GM18861 (cell line): ENCODE results near the gene BTBD8.
"Not testable (repeated sequence)": the region's sequence is repeated elsewhere in the genome, so short reads cannot be mapped to it uniquely, and the experiment has no call there.

Experiments used
- ATAC-seq: cut with Tn5 transposase; IDR thresholded peaks from one replicate; pipeline ENCODE4 v1.9.1; 2021; ENCODE audit not compliant: unreplicated experiment

Gene BTBD8

DNA sequence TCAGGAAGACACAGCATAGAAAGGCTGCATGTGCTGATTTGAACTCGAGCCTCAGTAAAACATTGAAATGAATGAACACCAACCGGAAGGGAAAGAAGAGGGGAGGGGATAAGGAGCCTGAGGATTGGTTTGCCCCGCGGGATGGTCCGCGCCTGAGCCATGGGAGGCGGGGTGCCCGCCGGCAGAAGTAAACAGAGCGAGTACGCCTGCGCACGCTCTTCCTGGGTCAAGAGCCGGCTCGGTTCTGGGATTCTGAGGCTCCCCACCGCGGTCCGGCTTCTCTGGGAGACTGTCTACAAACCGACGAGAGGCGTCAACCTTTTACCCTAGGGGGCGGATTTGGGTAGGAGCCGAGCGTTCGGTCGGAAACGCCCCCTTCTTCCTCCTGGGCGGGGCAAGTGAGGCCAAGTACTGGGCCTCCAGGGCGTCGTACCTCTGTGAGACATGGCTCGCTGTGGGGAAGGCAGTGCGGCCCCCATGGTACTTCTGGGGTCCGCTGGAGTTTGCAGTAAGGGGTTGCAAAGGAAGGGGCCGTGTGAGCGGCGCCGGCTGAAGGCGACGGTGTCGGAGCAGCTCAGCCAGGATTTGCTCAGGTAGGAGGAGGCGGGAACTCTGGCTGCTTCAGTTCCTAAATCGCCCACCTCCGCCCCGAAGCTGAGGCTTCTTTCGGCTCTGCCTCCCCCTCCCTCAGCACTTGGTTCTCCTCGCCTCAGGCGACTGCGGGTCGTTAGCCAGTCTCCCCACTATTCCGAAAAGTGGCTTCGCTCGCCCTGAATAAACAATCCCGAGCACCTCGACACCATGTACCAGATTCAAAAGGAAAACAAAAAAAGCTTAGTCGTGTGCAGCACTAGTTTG, at the start of gene BTBD8:
Gene BTBD8 (plus strand): TSS at position 218 of the 858 bp plus-strand sequence. CDS start 227 bp downstream, at position 445.
- ATAC-seq: peak; percentile 88

DNA sequence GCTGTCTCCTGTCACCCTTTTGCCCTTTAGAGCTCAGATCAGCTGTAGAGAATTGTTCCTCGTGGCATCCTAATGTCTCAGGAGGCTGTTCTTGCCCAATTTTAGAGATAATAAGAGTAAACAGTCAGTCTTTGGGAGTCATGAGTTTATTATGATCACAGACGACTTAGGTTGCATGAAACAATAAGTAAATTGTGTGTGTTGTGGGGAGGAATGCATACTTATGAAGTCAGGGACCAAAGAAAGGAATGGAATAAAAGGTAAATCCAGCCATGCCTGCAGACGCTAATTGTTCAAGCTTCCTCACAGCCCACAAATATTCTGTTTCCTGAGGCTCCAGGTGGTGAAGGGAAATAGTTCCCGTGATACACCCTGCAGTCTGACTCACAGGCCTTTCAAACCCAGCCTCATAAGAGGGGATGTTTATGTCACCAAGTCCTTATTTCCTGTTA, 49.5 kb upstream of the BTBD8 start:
- no peak for ATAC-seq

DNA sequence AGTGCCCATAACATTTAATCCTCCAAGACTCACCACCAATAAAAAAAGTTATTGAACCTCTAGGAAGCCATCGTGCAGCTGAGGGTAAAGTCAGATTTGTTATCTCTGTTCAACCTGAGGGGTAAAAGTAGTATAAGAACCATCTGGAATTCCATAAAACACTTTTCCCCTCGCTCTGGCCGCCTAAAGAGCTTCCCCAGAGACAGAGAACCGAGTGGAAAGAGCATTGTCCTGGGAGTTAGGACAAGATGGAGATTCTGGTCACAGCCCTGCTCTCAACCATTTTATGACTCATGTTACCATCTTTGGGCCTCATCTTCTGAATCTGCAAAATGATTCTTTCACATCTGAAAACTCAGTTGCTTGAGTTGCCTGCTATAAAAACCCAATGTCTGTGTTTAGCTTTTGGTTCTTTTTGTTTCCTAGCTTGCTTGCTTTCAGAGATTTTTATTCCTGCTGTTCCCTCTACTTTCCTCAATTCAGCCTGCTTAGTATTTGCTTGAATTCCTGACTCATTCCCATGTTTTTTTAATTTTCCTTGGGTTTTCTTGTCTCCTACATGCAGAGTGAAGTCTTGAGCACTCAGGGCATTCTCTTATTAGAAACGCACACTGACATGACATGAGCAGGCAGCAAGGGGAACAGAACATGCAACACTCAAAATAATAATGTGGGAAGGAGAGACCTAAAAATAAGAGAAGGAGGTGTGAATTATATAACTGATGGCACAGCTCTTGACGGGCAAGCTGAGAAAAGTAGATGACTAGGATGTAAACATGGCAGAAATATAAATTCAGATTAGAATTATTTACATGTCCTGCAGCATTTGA, 48.6 kb upstream of the BTBD8 start:
- no peak for ATAC-seq

DNA sequence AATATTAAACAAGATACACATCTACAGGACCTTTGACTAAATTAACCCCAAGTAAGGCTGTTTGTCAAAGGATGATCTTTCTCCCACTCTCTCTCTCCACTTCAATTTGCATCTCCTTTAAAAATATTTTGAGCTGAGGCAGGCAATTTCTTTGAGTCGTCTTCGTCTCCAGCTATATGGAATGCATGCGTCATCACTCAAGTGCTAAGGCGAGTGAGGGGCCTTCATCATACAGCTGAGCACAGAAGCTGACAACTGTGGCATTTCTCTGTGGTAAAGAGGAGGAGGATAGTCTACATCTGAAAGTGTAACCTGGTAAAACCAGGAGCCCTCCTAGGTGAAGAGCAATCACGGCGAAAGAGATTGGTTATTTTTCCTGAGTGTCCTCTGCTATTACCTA, 42.7 kb upstream of the BTBD8 start:
- ATAC-seq: no peak

DNA sequence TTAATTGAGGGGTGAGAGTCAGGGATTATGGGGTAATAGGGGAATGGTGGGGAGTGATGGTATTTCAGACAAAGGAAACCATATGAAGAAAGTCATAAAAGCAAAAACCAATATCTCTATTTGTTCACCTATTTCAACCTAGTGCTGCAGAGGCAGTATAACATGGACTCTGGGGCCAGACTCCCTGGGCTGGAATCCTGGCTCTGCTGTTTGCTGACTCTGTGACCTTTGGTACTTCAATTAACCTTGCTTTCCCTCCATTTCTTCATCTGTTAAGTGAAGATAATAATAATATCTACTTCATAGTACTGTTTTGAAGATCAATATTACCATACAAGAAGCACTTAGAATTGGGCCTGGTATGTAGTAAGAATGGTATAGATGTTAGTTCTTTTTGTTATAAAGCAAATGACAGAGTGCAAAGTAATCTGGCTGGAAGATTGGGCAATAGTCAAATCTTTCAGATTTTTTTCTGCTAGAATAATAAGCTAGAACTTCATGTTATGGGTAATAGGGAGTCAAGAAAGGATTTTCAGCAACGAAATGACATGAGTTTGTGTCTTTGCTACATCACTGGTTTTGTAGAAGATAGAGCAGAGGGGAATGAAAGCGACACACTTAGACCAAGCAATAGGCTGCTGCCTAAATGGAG, 41.3 kb upstream of the BTBD8 start:
- ATAC-seq: no peak

DNA sequence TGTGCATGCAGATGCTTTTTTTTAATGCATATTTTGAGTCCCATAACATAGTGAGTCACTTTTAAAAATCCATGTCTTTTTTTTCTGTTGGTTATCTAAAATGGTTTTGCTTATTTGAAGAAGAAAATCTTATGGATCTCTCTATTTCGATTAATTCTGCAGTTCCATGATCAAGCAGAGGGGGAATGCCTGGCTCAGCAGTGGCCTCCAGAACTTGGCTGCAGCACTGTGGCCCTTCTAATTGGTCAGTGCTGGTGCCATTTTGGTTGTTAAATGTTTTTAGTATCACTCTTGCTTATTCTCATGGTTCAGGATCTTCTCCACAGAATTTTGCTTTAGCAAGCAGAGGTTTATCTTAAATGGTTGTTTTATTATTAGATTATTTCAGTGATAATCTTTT, 39.2 kb upstream of the BTBD8 start:
- no peak for ATAC-seq

DNA sequence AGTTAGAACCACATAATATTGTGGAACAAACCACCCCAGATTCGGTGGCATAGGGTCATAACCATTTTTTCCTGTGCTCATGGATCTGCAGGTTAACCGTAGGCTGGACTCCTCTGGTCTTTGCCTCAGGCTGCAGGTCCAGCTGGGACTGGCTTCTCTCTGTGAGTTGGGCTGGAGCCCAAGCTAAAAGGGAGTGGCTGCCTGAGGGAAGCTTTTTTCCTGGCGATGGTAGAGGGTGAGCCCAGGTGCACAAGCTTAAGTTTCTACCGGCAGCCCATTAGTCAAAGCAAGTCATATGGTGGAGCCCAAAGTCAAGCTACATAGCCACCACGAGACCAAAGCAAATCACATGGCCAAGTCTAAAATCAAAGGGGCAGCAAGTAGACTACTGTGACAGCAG, 36.5 kb upstream of the BTBD8 start:
- no peak for ATAC-seq

DNA sequence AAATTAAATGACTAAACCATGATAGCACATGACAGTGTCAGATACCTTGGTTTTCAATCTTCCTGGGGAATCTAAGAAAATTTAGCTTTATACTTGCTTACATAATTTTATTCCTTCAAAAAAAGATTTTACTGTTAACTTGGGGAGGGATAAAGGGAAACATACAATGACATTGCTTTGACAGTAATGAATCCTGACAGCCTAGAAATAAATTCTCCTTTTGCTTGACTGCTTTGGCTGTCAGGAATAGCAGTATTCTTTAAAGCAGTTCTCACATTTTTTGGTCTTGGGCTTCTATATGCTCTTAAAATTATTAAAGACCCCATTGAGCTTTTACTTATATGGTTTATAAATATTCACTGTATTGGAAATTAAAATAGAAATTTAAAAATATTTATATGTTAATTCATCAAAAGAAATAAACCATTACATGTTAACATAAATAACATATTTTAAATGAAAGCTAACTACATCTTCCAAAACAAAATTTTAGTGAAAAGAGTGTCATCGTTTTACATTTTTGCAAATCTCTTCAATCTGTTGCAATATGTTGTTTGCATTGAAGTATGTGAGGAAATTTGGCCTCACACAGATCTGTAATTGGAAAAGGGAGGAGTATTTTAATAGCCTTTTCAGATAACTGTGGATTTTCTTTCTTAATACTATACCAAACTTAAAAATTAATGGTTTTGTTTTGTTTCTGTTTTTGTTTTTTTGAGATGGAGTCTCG, 34.2 kb upstream of the BTBD8 start:
- no peak for ATAC-seq

DNA sequence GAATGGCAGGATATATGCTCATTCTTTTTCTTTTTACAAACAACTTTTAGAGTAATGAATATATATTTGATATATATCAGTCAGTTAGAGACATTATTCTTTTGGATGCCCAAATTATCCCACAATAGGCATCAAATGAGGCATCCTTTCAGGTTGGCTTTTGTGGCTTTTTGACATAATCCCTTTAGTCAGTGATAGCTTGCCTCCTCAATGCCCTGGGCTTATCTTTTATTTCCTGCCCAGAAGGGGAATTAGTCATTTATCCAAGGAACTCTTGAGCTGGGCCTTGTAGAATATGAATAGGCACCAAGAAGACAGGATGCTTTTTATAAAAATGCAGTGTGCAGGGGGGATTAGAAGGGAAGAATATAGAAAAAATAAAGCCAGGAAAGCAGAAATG, 28.2 kb upstream of the BTBD8 start:
- ATAC-seq: no peak

DNA sequence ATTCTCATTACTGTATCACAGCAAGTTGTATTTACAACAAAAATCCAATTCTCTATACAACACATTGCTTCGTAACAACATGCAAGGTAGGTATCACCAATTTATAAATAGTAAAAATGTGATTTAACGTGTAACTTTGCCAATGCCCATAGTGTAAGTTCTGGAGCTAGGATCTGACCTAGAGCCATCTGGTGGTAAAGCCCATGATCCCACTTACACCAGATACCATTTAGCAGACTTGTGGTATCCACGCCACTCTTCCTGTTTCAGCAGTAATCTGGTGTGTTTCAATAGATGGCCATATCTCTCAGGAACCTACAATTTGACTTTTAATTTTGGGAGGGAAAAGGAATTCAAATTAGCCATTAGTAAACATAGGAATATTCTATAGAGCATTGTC, 15.1 kb upstream of the BTBD8 start:
- no peak for ATAC-seq

DNA sequence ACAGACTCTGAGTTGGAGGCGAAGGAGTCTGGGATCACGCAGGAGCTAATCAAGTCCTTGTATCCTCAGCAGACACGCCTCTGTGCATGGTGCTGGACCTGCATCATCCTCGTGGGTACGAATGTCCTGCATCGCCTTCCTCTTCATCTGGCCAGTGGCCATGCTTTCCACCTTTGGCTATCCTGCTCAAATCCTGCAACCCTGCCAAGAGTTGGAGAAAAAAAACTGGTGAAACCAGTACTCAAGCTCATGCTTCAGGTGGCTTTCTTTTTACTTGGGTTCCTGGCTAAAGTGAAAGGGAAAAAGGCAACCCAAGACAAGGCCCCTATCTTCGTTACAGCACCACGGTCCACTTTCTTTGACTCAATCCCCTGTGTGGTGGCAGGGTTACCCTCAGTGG, 13.8 kb upstream of the BTBD8 start:
- no peak for ATAC-seq

DNA sequence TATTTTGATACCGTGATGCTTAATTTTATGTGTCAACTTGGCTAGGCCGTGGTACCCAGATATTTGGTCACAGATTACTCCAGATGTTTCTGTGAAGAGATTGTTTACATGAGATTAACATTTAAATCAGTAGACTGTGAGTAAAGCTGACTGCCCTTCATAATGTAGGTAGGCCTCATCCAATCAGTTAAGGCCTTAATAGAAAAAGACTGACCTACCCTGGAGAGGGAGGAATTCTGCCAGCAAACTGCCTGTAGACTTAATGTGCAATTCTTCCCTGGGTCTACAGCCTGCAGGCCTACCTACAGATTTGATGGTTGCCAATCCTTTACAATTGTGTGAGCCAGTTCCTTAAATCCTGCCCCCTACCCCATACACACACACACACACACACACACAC, 9.3 kb upstream of the BTBD8 start:
- ATAC-seq: no peak

DNA sequence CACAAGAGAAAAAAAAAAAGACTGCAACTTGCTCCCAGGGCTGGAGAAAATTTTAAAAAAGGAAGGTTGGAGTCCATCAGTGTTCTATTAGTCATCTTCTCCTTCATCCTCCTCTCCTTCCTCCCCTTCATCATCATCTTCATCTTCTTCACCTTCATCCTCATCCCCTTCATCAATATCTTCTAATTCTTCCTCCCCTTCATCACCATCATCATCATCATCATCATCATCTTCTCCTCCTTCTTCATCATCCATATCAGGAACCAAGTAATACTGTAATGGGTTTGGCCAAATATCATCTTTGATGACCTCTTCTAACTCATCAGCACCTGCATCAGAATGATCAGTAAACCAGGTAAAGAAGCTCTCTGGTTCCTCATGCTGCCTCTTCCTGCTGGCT, 5.7 kb upstream of the BTBD8 start:
- not testable (repeated sequence) for ATAC-seq

DNA sequence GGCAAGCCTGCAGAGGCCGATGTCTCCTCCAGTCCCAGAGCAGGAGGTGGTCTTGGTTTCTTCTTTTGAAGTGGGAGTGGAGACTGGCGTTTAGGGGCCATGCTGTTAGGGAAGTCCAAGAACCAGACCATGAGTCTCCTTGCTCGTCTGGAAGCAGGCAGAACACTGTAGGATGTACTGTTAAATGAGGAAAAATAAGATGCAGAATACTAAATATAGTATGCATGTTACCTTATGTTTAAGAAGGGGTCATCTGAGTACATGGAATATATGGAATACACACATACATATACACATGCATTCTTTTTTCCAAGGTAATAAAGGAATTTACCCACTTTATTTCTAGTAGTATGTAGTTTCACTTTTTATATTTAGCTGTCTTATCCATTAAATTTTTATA, 4.8 kb upstream of the BTBD8 start, which contains the start of gene SETSIP:
Gene SETSIP (minus strand): TSS at position 101 of the 400 bp plus-strand sequence. CDS start 0 bp downstream, at position 101.
- ATAC-seq: no peak

DNA sequence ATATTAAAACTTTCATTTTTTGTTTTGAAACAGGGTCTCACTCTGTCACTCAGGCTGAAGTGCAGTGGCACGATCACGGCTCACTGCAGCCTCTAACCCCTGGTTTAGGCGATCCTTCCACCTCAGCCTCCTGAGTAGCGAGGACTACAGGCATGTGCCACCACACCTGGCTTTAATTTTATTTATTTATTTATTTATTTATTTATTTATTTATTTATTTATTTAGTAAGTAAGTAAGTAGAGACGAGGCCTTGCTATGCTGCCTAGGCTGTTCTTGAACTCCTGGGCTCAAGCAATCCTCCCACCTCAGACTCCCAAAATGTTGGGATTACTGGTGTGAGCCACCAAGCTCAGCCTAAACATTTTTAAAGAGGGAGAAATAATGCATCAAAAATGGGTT, 3.8 kb upstream of the BTBD8 start:
- ATAC-seq: no peak

DNA sequence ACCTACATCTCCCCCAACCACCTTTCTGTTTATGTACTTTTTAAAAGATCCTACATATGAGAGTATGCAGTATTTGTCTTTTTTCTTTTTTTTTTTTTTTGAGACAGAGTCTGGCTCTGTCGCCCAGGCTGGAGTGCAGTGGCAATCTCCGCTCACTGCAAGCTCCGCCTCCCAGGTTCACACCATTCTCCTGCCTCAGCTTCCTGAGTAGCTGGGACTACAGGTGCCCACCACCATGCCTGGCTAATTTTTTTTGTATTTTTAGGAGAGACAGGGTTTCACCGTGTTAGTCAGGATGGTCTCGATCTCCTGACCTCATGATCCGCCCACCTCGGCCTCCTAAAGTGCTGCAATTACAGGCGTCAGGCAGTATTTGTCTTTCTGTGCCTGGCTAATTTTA, 2.1 kb upstream of the BTBD8 start:
- ATAC-seq: not testable (repeated sequence)

DNA sequence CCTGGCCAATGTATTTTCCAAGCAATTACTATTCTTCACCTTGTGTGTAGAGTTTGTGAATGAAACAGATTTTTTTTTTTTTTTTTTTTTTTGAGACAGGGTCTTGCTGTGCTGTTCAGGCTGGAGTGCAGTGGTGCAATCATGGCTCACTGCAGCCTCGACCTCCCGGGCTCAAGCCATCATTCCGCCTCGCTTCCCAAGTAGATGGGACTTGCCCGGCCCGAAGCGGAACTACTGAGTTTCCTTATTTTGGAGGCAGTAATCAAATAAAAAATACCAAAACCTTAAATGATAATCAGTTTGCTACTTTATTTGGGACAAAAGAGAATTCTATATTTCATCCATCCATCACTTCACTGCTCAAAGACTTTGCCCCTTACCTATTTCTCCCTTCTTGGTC, 704 bp upstream of the BTBD8 start:
- no peak for ATAC-seq

DNA sequence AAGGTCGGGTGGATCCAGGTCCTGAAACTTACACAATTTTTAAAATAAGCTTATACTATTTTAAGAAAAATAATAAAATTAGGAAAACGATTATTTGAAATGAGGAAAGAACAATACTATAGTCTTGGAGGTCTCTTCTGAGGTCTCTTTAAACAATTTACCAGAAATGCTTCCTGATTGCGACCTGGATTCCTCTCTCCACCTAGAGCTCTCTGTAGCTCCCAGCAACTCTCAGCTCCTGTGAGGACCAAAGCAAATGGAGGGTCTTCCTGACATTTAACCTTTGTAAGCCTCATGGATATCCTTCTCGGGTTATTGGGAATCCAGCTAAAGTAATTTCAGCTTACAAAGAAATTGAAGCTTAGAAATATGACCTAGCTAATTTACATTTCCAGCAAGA, 886 bp downstream of the BTBD8 start:
- ATAC-seq: no peak

DNA sequence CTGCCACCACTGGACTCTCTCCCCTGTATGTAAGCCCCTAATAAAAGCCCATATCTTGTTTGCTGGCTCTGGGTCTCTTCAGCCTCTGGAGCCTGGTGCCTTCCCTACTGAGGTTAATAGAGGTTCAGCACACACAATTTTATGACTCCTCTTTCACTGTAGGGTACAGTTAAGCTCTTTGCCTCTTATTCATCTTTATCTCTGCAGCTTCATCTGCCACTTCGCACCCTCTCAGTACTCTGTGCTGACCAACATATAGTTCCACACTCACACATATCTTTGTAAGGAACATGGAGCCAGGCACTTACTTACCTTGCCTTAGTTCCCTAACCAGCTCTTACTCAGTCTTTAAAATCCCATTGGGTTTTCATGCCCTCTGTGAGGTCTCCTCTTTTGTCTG, 4.5 kb downstream of the BTBD8 start:
- no peak for ATAC-seq

DNA sequence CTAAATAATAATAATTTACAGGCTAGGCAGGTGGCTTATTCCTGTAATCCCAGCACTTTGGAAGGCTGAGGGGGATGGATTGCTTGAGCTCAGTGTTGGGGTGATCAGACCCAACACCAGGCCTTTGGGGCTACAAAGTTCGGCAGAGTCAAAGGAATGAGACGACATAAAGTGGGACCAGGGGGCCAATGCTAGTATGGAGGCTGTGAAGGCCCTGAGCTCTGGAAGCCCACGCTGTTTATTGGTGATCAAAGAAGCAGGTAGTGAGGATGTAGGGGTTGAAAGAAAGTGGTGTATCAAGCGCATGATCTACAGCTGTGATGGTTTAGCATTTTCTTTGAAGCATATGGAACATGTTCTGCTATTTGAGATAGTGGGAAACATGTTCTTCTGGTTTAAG, 5.6 kb downstream of the BTBD8 start:
- no peak for ATAC-seq

DNA sequence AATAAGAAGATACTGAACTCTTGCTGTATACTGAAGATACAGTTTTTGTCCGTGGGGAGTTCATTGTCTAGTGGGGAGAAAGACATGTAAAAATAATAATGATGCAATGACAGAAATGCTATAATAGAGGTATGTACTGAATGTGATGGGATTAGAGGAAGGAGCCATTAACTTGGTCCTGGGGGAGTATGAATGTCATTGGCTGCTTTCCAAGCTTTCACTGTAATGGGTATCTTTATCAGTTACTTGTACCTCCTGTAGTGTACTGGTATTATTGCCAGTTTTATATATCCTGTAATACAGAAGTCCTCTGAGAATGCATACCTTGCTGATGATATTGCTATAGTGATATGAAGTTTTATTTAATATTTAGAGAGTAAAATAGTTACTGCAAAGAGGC, 7.4 kb downstream of the BTBD8 start:
- no peak for ATAC-seq
